Fibroblast of mammary gland (primary cell): ENCODE measurements around the gene GABPB2.

ENCODE experiments used
- DNase-seq: peaks from one replicate; pipeline ENCODE4 v3.0.0-alpha.2; 2010; ENCODE audit warnings: low read depth
- H3K4me3 ChIP-seq: 2 replicates; pipeline ENCODE4 v1.5.1; 2011; ENCODE audit warnings: low read depth, mild to moderate bottlenecking, low read length, moderate library complexity; ENCODE audit not compliant: control insufficient read depth
- CTCF ChIP-seq: conservative IDR thresholded peaks from 2 replicates; pipeline ENCODE4 v1.5.1; 2011; ENCODE audit warnings: low read depth, low read length, inconsistent platforms; ENCODE audit not compliant: control insufficient read depth, insufficient read depth

The GABPB2 gene

GRCh38 chr1:151050051-151050688 lies 20.4 kb upstream of the GABPB2 start:
- H3K4me3 ChIP-seq = no peak overlapping the region
- no peak for TF ChIP-seq CTCF
- DNase-seq = no peak

GRCh38 chr1:151051356-151052009 lies 19.1 kb upstream of the GABPB2 start:
- no peak for TF ChIP-seq CTCF
- DNase-seq = no peak
- no peak overlapping the region for H3K4me3 ChIP-seq

- no peak for TF ChIP-seq CTCF
- DNase-seq = no peak
- H3K4me3 ChIP-seq = no peak overlapping the region
Measured at GRCh38 chr1:151054971-151055547, 15.5 kb upstream of the GABPB2 start.

GRCh38 chr1:151055581-151055980 lies 15.0 kb upstream of the GABPB2 start:
- DNase-seq = no peak
- no peak overlapping the region for H3K4me3 ChIP-seq
- TF ChIP-seq CTCF = no peak

- TF ChIP-seq CTCF = no peak
- no peak overlapping the region for H3K4me3 ChIP-seq
- DNase-seq = no peak
Measured at GRCh38 chr1:151056149-151056548, 14.4 kb upstream of the GABPB2 start.

GRCh38 chr1:151058692-151059091 lies 11.9 kb upstream of the GABPB2 start:
- DNase-seq = no peak
- TF ChIP-seq CTCF = no peak

More at GRCh38 chr1:151058692-151059091, 11.9 kb upstream of the GABPB2 start:
- peak overlapping the region; percentile 97 for H3K4me3 ChIP-seq
